Suppressor macrophage treated with lipopolysaccharide for 1 hour (primary cell): ENCODE results near the gene AJAP1.

Experiments used
- DNase-seq, 3 donors: peaks; one replicate each; pipeline ENCODE4 v3.0.0-alpha.2; 2020 to 2022

AJAP1 gene

GRCh38 chr1:4684136-4684535 lies 29.7 kb downstream of the AJAP1 start:
- DNase-seq, result no peak

GRCh38 chr1:4684864-4685522 lies 30.6 kb downstream of the AJAP1 start:
- DNase-seq, result no peak

- no peak for DNase-seq
Observed at GRCh38 chr1:4685523-4685865, 31.1 kb downstream of the AJAP1 start.

- DNase-seq, result no peak
Observed at GRCh38 chr1:4687943-4688342, 33.5 kb downstream of the AJAP1 start.

GRCh38 chr1:4689271-4689935 lies 35.0 kb downstream of the AJAP1 start:
- no peak for DNase-seq

GRCh38 chr1:4689941-4690635 lies 35.7 kb downstream of the AJAP1 start:
- no peak for DNase-seq

- no peak for DNase-seq
Observed at GRCh38 chr1:4690951-4691675, 36.7 kb downstream of the AJAP1 start.

GRCh38 chr1:4691766-4692405 lies 37.5 kb downstream of the AJAP1 start:
- no peak for DNase-seq

- DNase-seq, result no peak
Observed at GRCh38 chr1:4692437-4692836, 38.0 kb downstream of the AJAP1 start.

- no peak for DNase-seq
Observed at GRCh38 chr1:4693331-4693730, 38.9 kb downstream of the AJAP1 start.

GRCh38 chr1:4693891-4694290 lies 39.5 kb downstream of the AJAP1 start:
- no peak for DNase-seq

- no peak for DNase-seq
Observed at GRCh38 chr1:4694492-4694891, 40.1 kb downstream of the AJAP1 start.

- no peak for DNase-seq
Observed at GRCh38 chr1:4695241-4695640, 40.8 kb downstream of the AJAP1 start.

GRCh38 chr1:4696161-4696745 lies 41.8 kb downstream of the AJAP1 start:
- no peak for DNase-seq

GRCh38 chr1:4696753-4697152 lies 42.3 kb downstream of the AJAP1 start:
- DNase-seq, result no peak

GRCh38 chr1:4697801-4698200 lies 43.4 kb downstream of the AJAP1 start:
- DNase-seq, result no peak

GRCh38 chr1:4698911-4699310 lies 44.5 kb downstream of the AJAP1 start:
- DNase-seq, result no peak

- DNase-seq, result no peak
Observed at GRCh38 chr1:4699376-4700301, 45.2 kb downstream of the AJAP1 start.

GRCh38 chr1:4700801-4701200 lies 46.4 kb downstream of the AJAP1 start:
- DNase-seq, result no peak

GRCh38 chr1:4701276-4701675 lies 46.9 kb downstream of the AJAP1 start:
- no peak for DNase-seq

GRCh38 chr1:4702464-4702863 lies 48.1 kb downstream of the AJAP1 start:
- DNase-seq, result no peak

GRCh38 chr1:4702932-4703331 lies 48.5 kb downstream of the AJAP1 start:
- DNase-seq, result no peak
